Mucosa of descending colon (tissue), 3 donors: ENCODE results near the gene SPAG4. TPM values are rescaled to one million over a fixed set of nuclear protein-coding genes. Genes with fewer than 3 reads are reported as not detected.
A peak's percentile ranks its signal among the peaks of the same experiment; 100 is the strongest.

Source experiments
- ATAC-seq: fragments of 200-7000 bp; cut with Tn5 transposase; one replicate; pipeline ENCODE4 v1.9.1; 2020; ENCODE audit warnings: mild to moderate bottlenecking, moderate library complexity
- DNase-seq, 3 donors: peaks; one replicate each; pipeline ENCODE4 v3.0.0-alpha.2; 2020
- H3K36me3 ChIP-seq: fragments of 200-600 bp; one replicate; pipeline ENCODE4 v1.8.0; 2021; ENCODE audit warnings: low read depth, mild to moderate bottlenecking
- H3K4me1 ChIP-seq: fragments of 200-600 bp; one replicate; pipeline ENCODE4 v1.8.0; 2021; ENCODE audit warnings: low read depth, mild to moderate bottlenecking
- H3K4me3 ChIP-seq: fragments of 200-600 bp; one replicate; pipeline ENCODE4 v1.8.0; 2021; ENCODE audit warnings: mild to moderate bottlenecking
- H3K9me3 ChIP-seq: fragments of 200-600 bp; one replicate; pipeline ENCODE4 v1.8.0; 2021; ENCODE audit warnings: mild to moderate bottlenecking
- intact Hi-C, 2 donors: fragments of 100-400 bp; cut with DNase I in 1 of 2; cut with micrococcal nuclease in 1 of 2; formaldehyde crosslinking; loops; one replicate each; pipeline versions ENCODE4 v1.11.0 to v1.11.1; 2022; cut with DNase I, micrococcal nuclease
- total RNA-seq, 3 donors: library from RNA; stranded (reverse); fragmentation: NEBNext Ultra II Directional in 2 of 3; extraction: Animal tissue kit (Norgen Biotek cat#: 25700) in 2 of 3; gene quantifications; one replicate each; pipeline versions ENCODE4 v1.2.1 to v1.2.4, GENCODE V29; 2021 to 2023
- TF ChIP-seq, protein P1 (sequence below): fragments of 200-600 bp; IDR thresholded peaks from one replicate; pipeline ENCODE4 v1.8.0; 2022; ENCODE audit warnings: antibody characterized with exemption, mild to moderate bottlenecking
- donor health status: DM: no; HTN: no; CAD: no; lungs with moderate emphysema.
- donor health status: DM: no; HTN: no; CAD: no.
- donor health status: DM: no; HTN: yes; CAD: no.

The SPAG4 gene
- total RNA-seq, 3 donors from 2014 or later: 3.5 to 5.9 (median 4.1) TPM

DNA sequence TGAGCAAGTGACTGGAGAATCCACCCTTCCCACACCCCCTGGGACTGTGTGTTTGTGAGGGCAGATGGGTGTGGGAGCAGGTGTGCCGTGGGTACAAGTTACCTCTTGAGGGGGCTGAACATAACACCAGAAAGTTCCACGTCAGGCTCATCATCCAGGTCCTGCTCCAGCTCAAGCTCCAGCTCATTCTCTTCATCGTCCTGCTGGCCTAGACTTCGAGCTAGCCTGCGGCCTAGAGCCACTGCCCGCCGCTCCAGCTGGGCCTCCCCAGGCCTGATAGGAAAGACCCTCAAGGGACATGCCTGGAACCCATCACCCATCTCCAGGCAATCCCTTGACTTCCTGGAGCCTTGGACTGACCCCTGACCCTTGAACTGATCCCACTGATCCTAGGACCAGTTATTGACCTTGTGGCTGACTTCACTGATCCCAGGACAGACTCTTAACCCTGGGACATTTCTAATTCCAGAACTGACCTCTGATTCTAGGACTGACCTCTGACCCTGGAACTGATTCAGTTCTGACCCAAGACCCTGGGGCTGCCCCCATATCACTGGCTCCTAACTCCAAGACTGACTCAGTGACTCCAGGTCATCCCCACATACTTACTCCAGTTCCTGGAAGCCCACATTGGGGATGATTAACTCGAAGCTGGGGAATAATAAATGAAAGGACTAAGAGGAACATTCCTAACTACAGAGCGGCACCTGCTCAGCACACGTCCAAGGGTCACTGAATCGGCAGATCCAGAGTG lies 11.8 kb upstream of the SPAG4 start:
- no peak for DNase-seq
- intact Hi-C loops: no loop called here

DNA sequence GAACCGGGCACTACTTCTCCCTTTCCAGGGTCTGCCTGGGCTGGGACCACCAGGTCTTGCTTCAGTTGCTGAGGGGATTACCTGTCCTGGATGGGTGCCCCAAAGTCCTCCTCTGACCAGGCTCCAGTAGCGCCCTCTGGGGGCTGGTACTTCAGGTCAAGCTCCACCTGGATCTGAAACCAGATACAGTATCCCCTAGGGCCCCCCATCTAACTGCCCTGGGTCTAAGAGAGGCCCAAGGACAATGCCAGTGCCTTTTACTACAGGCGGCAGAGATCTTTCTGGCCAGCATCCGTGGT lies 11.2 kb upstream of the SPAG4 start:
- DNase-seq (peak in 2 of 3 donors; percentile 73 to 81), ATAC-seq (no peak)
- Histone ChIP-seq H3K9me3 (no peaks in the 10 kb centered on the region), H3K4me3 (no peak overlapping the region), H3K4me1 (peaks cover 14% of the 10 kb centered on the region), H3K36me3 (no peaks in the 10 kb centered on the region)
- intact Hi-C loops: no loop called here
- TF ChIP-seq, protein P1, sequence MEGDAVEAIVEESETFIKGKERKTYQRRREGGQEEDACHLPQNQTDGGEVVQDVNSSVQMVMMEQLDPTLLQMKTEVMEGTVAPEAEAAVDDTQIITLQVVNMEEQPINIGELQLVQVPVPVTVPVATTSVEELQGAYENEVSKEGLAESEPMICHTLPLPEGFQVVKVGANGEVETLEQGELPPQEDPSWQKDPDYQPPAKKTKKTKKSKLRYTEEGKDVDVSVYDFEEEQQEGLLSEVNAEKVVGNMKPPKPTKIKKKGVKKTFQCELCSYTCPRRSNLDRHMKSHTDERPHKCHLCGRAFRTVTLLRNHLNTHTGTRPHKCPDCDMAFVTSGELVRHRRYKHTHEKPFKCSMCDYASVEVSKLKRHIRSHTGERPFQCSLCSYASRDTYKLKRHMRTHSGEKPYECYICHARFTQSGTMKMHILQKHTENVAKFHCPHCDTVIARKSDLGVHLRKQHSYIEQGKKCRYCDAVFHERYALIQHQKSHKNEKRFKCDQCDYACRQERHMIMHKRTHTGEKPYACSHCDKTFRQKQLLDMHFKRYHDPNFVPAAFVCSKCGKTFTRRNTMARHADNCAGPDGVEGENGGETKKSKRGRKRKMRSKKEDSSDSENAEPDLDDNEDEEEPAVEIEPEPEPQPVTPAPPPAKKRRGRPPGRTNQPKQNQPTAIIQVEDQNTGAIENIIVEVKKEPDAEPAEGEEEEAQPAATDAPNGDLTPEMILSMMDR: peak; percentile 11

More for the DNA sequence above, 11.8 kb upstream of the SPAG4 start:
- Histone ChIP-seq H3K9me3 (no peaks in the 10 kb centered on the region), H3K36me3 (no peaks in the 10 kb centered on the region), H3K4me1 (peaks cover 14% of the 10 kb centered on the region), H3K4me3 (no peak overlapping the region)
- TF ChIP-seq, protein P1: no peak
- no peak for ATAC-seq

DNA sequence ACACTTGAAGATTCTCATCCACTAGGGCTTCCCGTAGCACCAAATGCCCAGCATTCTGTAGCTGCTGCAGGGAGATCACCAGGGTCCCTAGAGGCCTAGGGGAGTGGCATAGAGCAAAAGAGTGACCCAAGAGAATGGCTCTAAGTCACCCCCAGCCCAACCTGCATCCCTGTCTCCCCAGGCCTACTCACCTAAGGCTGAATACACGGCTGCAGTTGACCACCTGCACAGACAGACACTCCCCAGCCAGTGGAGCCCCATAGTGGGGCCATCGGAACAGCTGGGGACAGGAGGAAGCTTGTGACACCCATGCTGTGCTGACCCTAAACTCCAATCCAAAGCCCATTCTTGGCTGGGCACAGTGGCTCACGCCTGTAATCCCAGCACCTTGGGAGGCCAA lies 9.5 kb upstream of the SPAG4 start:
- Histone ChIP-seq H3K9me3 (no peaks in the 10 kb centered on the region), H3K4me1 (peaks cover 7% of the 10 kb centered on the region), H3K36me3 (no peaks in the 10 kb centered on the region), H3K4me3 (no peak overlapping the region)
- TF ChIP-seq, protein P1: no peak
- intact Hi-C loops: loop anchor here in 1 of 2 donors (5.0 kb wide), 1 partner anchor 39 kb away; no protein-coding TSS in a partner anchor
- ATAC-seq: no peak
- DNase-seq: no peak

DNA sequence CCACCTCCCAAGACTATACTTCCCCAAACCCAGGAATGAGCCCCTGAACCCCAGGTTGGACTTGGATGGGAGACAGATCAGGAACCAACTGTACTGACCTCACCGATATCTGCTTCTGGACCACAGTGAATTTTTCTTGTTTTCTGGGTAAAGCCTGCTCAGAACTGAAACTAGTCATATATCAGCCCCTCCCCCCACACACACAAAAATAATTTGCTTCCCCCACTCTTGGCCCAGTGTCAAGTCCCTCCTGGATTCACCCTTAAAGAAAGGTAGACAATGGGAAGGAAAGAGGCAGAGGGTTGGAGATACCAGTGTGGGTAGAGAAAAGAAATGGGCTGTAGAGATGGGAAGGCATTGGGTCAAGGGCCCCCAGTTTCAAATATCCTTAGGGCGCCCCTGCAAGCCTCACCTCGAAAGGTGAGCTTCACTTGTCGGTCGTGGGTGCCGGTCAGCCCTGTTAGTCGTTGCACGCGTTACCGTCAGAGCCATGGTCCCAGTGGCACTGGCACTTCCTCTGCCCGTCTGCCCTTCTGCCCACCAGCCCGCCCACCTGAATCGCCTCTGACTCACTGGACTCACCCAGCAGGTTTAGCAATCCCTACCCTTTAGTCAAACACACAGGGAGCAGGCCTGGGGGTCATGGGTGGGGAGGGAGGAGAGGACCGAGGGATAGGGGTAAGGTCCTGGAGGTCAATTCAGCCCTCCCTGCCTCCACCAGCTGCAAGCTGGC lies 8.5 kb upstream of the SPAG4 start:
- TF ChIP-seq, protein P1: no peak
- no peaks in the 10 kb centered on the region for H3K36me3 ChIP-seq
- DNase-seq (no peak), ATAC-seq (peak; percentile 22)
- H3K4me3 ChIP-seq: no peak overlapping the region
- intact Hi-C loops: loop anchor here in 1 of 2 donors (5.0 kb wide), 1 partner anchor 40 kb away; no protein-coding TSS in a partner anchor
- H3K9me3 ChIP-seq: no peaks in the 10 kb centered on the region
- H3K4me1 ChIP-seq: no peaks in the 10 kb centered on the region

DNA sequence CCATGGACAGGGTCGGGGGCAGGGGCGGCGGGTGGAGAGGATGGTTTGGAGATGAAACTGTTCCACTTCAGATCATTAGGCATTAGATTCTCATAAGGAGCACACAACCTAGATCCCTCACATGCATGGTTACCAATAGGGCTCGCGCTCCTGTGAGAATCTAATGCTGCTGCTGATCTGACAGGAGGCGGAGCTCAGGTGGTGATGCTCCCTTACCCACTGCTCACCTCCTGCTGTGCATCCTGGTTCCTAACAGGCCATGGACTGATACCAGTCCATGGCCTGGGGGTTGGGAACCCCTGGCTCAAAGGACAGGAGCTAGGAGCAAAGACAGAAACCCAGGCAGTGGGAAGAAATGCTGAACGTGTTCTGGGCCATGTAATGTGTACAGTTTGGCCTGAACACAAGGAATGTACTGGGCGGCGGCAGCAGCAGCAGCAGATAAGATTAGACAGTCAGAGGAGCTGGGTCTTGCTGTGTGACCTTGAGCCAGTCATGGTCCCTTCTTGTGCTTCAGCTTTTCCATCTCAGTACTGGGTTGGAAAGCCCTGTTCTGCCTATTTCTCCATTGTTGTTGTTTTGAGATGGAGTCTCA lies 4.7 kb upstream of the SPAG4 start:
- DNase-seq: no peak
- Histone ChIP-seq H3K36me3 (no peaks in the 10 kb centered on the region), H3K9me3 (no peaks in the 10 kb centered on the region), H3K4me3 (no peak overlapping the region), H3K4me1 (no peaks in the 10 kb centered on the region)
- TF ChIP-seq, protein P1: no peak
- ATAC-seq: no peak
- intact Hi-C loops: no loop called here
